GM18858 (cell line): Measurements from ENCODE around the gene ABCB11.

Experiments
- ATAC-seq: cut with Tn5 transposase; IDR thresholded peaks from one replicate; pipeline ENCODE4 v1.9.1; 2021; ENCODE audit not compliant: unreplicated experiment

The ABCB11 gene

GRCh38 chr2:168981651-168982050, 49.5 kb downstream of the ABCB11 start:
- ATAC-seq, result no peak

GRCh38 chr2:168978461-168978861, 52.7 kb downstream of the ABCB11 start:
- no peak for ATAC-seq

GRCh38 chr2:168977608-168978007, 53.5 kb downstream of the ABCB11 start:
- ATAC-seq, result no peak

GRCh38 chr2:168976034-168976654, 55.0 kb downstream of the ABCB11 start:
- no peak for ATAC-seq

GRCh38 chr2:168974428-168974827, 56.7 kb downstream of the ABCB11 start:
- no peak for ATAC-seq

GRCh38 chr2:168971261-168971660, 59.9 kb downstream of the ABCB11 start:
- no peak for ATAC-seq

- no peak for ATAC-seq
Measured at GRCh38 chr2:168970711-168971233, 60.4 kb downstream of the ABCB11 start.

- no peak for ATAC-seq
Measured at GRCh38 chr2:168969865-168970264, 61.3 kb downstream of the ABCB11 start.

GRCh38 chr2:168968342-168968741, 62.8 kb downstream of the ABCB11 start:
- no peak for ATAC-seq

- no peak for ATAC-seq
Measured at GRCh38 chr2:168964251-168964807, 66.8 kb downstream of the ABCB11 start.

- ATAC-seq, result no peak
Measured at GRCh38 chr2:168962636-168963035, 68.5 kb downstream of the ABCB11 start.

- ATAC-seq, result peak; percentile 83
Measured at GRCh38 chr2:168961450-168962229, 69.5 kb downstream of the ABCB11 start.

GRCh38 chr2:168956392-168956791, 74.7 kb downstream of the ABCB11 start:
- no peak for ATAC-seq

GRCh38 chr2:168955321-168955720, 75.8 kb downstream of the ABCB11 start:
- ATAC-seq, result no peak

- no peak for ATAC-seq
Measured at GRCh38 chr2:168954256-168954655, 76.9 kb downstream of the ABCB11 start.

- no peak for ATAC-seq
Measured at GRCh38 chr2:168952424-168952823, 78.7 kb downstream of the ABCB11 start.

GRCh38 chr2:168951871-168952270, 79.3 kb downstream of the ABCB11 start:
- ATAC-seq, result no peak

- no peak for ATAC-seq
Measured at GRCh38 chr2:168949324-168949723, 81.8 kb downstream of the ABCB11 start.

GRCh38 chr2:168948621-168949212, 82.4 kb downstream of the ABCB11 start:
- ATAC-seq, result no peak

GRCh38 chr2:168945508-168945907, 85.6 kb downstream of the ABCB11 start:
- ATAC-seq, result no peak

GRCh38 chr2:168944065-168944464, 87.1 kb downstream of the ABCB11 start:
- no peak for ATAC-seq

- ATAC-seq, result no peak
Measured at GRCh38 chr2:168941297-168941696, 89.8 kb downstream of the ABCB11 start.
